Duodenal mucosa (tissue), 2 donors: ENCODE data around the gene RNU6-8.

Experiments
- H3K27ac ChIP-seq: one replicate; pipeline ENCODE4 v1.7.0; 2013; ENCODE audit warnings: low read depth, low read length
- H3K27me3 ChIP-seq, 2 donors: one replicate each; pipeline ENCODE4 v1.7.0; 2013; ENCODE audit warnings: low read length in 2 of 2, control low read depth in 1 of 2; ENCODE audit not compliant: insufficient read depth in 2 of 2, control insufficient read depth in 1 of 2
- H3K36me3 ChIP-seq, 2 donors: one replicate each; pipeline ENCODE4 v1.7.0; 2013; ENCODE audit warnings: low read length in 2 of 2, control low read depth in 1 of 2; ENCODE audit not compliant: insufficient read depth in 2 of 2, control insufficient read depth in 1 of 2
- H3K4me1 ChIP-seq, 2 donors: one replicate each; pipeline ENCODE4 v1.7.0; 2013; ENCODE audit warnings: low read length in 2 of 2, control low read depth in 1 of 2; ENCODE audit not compliant: insufficient read depth in 2 of 2, control insufficient read depth in 1 of 2
- H3K4me3 ChIP-seq, 2 donors: one replicate each; pipeline ENCODE4 v1.7.0; 2013; ENCODE audit warnings: low read length in 2 of 2, low read depth in 1 of 2
- H3K9ac ChIP-seq, 2 donors: one replicate each; pipeline ENCODE4 v1.7.0; 2013; ENCODE audit warnings: low read length in 2 of 2, low read depth in 1 of 2
- H3K9me3 ChIP-seq, 2 donors: one replicate each; pipeline ENCODE4 v1.7.0; 2013; ENCODE audit warnings: low read length in 2 of 2, control low read depth in 1 of 2; ENCODE audit not compliant: control insufficient read depth in 1 of 2

RNU6-8 gene

DNA sequence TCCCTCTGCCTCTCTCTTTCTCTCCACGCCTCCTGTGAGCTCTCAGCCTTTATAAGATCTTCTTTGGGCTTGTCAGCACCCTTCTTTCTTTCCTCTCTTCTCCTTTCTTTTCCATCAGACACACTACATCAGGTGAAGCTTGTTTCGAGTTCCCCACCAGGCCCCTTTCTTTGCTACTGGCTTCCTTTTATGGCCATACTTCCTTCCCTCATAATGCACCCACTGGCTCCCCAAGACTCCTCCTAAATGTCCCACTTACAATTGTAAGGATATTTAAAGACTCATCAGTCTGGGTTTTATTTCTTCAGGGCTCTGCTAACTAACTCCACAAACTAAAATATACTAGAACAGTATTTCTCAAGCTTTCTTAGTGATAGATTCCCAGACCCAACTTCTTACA lies 3.5 kb upstream of the RNU6-8 start:
- H3K4me3 ChIP-seq: no peak overlapping the region
- H3K9me3 ChIP-seq: no peaks in the 10 kb centered on the region
- no peaks in the 10 kb centered on the region for H3K36me3 ChIP-seq
- H3K27me3 ChIP-seq: no peaks in the 10 kb centered on the region
- no peak overlapping the region for H3K27ac ChIP-seq
- no peak overlapping the region for H3K9ac ChIP-seq
- H3K4me1 ChIP-seq: peaks cover 23 to 29% of the 10 kb centered on the region in 2 donors

DNA sequence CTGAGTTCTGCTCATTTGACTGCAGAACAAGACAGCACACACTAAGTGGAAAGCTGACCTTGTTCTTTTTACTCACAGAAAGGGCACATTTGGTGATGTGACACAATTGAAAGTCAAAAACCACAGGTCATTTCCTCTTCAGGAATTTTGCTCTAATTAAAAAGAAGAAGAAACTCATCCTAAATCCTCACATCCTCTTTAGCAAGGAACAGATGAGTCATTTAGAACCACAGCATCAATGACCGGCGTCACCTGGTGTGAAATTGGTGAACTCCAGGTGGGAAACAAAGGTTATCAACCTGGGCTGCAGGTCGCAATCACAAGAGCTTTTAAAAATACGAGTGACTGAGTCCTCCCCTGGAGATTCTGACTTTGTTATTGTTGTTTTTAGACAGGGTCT lies 2.9 kb upstream of the RNU6-8 start:
- Histone ChIP-seq H3K4me1 (peaks cover 23 to 29% of the 10 kb centered on the region in 2 donors), H3K9me3 (no peaks in the 10 kb centered on the region), H3K27me3 (no peaks in the 10 kb centered on the region), H3K27ac (no peak overlapping the region), H3K36me3 (no peaks in the 10 kb centered on the region), H3K4me3 (no peak overlapping the region), H3K9ac (no peak overlapping the region)

DNA sequence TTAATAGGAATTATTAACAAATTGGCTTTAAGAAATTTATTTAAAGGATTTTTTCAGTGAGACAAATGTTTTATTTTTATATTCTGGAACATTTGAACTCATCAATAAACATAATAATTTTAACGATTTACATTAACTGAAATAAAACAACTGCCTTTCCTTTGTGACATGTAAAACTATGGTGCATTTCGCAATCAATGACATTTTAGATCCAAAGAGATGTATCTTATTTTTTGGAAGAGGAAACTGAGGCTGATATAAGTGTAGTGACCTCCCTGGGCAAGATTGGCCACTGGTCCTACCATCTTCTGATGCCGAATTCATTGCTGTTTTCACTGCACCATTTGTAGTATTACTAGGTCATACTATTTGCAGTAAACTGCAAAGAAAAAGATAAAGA lies 2.5 kb upstream of the RNU6-8 start:
- Histone ChIP-seq H3K36me3 (no peaks in the 10 kb centered on the region), H3K4me3 (no peak overlapping the region), H3K9me3 (no peaks in the 10 kb centered on the region), H3K4me1 (peaks cover 23 to 29% of the 10 kb centered on the region in 2 donors), H3K27ac (no peak overlapping the region), H3K27me3 (no peaks in the 10 kb centered on the region), H3K9ac (no peak overlapping the region)

DNA sequence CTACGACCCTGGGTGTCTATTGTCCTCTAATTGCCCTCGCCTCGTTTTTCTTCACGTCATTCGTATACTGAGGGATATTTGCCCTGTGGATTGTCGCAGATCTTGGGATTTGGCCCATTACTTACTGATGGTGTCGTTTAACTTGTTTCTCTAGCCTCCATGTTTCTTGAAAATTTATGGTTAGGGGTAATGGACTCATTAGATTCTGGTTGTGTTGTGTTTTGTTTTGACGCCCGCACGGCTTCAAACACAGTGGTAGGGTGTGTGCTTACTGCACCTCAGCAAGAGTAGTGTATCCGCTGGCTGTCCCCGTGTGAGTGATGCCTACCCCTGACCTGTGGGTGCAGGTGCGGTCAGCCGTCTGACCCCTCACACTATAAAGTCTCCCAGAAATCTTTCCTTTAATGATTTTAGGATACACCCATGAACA lies 874 bp upstream of the RNU6-8 start:
- H3K4me1 ChIP-seq: peaks cover 23 to 29% of the 10 kb centered on the region in 2 donors
- no peaks in the 10 kb centered on the region for H3K9me3 ChIP-seq
- H3K36me3 ChIP-seq: no peaks in the 10 kb centered on the region
- H3K9ac ChIP-seq: peak overlapping the region; percentile 61 to 66
- peak overlapping the region; percentile 87 to 91 for H3K4me3 ChIP-seq
- no peaks in the 10 kb centered on the region for H3K27me3 ChIP-seq
- no peak overlapping the region for H3K27ac ChIP-seq

DNA sequence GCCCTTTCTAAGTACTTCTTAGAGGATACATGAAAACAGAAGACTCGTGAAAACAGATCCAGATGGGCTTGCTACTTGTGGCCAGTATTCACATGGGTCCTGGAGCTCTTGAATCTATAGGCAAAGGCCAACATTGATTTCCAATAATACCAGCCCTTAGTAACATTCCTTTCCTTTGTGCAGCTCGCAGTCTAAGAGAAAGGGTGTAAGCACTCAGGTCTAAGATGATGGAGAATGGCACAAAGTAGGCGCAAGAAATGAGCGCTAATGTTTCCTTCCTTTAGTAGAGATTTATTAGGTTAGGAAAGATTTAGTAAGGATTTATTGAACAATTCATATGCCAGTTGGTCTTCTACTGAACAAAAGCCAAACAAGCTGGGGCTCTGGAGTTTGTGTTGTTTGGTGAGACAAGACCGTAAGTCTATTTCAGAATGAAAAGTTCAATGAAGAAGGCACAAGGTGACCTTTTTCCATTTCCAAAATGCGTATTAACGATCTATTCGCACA lies 525 bp downstream of the RNU6-8 start:
- H3K4me3 ChIP-seq: peak overlapping the region; percentile 87 to 91
- no peaks in the 10 kb centered on the region for H3K27me3 ChIP-seq
- H3K36me3 ChIP-seq: no peaks in the 10 kb centered on the region
- peak overlapping the region; percentile 86 for H3K27ac ChIP-seq
- peak overlapping the region; percentile 23 to 66 for H3K9ac ChIP-seq
- H3K4me1 ChIP-seq: peaks cover 23 to 26% of the 10 kb centered on the region in 2 donors
- no peaks in the 10 kb centered on the region for H3K9me3 ChIP-seq

DNA sequence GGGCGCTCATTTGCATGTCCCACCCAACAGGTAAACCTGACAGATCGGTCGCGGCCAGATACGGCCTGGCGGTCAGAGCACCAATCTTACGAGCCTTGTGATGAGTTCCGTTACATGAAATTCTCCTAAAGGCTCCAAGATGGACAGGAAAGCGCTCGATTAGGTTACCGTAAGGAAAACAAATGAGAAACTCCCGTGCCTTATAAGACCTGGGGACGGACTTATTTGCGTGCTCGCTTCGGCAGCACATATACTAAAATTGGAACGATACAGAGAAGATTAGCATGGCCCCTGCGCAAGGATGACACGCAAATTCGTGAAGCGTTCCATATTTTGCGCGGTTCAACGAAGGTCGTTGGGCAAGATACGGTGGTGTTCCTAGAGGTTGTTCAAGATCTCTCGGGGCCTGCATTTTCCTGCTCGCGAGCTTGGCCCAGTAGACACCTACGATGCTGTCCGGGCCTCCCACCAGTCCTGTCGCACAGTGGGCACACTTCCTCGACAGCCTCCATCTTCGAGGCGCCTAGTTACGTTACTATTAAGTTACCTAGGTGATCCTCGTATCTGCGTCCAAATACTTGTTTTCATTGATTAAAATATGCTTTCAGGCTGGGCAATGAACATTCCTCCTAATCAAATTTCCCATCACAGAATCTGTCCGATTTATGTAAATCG lies 1.1 kb downstream of the RNU6-8 start, which contains the start of gene RNU6-7:
TSS of gene RNU6-7 (plus strand) at position 230 of the 675 bp plus-strand sequence.
- H3K4me3 ChIP-seq: peak within 1 kb of the TSS; percentile 87 to 91
- no peaks in the 10 kb centered on the region for H3K9me3 ChIP-seq
- peak within 1 kb of the TSS; percentile 86 for H3K27ac ChIP-seq
- H3K36me3 ChIP-seq: no peaks in the 10 kb centered on the region
- peak within 1 kb of the TSS; percentile 66 to 69 for H3K9ac ChIP-seq
- H3K4me1 ChIP-seq: peaks cover 23% of the 10 kb centered on the region in 2 donors
- H3K27me3 ChIP-seq: no peaks in the 10 kb centered on the region

DNA sequence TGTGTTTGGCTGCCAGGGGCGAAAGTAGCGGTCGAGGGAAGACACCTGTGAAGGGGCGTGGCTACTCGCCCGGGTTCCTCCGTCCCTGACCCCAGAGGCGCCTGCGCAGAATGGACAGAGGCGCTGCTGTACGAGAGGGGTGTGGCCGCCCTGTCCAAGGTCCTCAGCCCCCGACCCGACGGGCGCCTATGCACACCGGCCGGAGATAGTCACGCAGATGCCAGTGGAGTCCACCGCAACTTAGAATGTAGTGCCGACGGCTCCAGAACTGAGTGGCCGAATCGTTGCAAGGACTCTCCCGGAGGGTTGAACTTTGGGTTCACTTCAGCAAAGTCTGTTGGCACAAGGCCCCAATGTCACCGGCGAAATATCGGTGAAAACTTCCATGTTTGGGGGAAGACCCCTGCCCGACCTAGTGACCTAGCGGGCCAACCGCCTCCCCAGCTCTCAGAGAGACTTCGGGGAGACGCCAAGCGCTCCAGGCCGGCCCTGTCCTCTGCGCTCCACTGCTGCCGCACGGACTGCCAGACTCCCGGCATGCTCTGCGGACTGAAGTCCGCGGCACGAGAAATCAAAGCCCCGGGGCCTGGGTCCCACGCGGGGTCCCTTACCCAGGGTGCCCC lies 1.8 kb downstream of the RNU6-8 start:
- Histone ChIP-seq H3K4me3 (peak overlapping the region; percentile 87 to 91), H3K27ac (peak overlapping the region; percentile 30), H3K36me3 (no peaks in the 10 kb centered on the region), H3K9me3 (no peaks in the 10 kb centered on the region), H3K27me3 (no peaks in the 10 kb centered on the region), H3K9ac (peak overlapping the region; percentile 54 to 69), H3K4me1 (peaks cover 21 to 23% of the 10 kb centered on the region in 2 donors)

DNA sequence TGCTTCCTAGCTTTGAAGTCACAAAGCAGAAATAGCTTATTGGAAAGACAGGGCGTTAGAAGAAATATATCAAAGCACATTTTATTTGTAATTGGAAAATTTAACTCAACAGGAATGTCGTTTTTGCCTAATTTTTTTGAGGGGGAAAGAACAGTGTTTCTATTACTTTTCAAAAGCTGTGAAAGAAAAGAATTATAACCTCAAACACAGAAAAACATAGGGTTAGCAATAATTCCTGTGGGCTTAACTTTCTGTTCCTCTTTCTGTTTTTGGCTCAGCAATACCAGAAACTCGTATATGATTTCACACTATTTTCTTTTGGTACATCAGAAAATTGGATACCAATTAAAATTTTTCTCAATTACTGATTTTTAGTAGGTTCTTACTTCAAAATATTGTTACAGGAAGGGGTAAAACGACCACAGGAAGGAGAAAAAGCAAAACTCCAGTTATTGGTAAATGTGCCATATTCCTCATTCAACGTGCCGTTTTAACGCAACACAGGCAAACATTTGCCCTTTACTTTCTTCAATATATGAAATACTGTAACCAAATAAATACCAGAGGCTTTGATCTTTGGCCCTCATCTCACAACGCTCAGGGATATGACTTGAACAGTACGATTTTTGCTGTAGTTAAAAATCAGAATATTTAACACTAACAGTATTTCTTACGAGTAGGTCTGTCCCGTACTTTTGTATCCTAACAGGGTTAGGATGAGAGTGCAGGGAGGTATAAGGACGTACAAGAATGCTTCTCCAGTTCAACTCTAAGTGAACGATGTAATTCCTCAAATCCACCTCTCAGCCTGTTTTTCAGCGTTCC lies 2.5 kb downstream of the RNU6-8 start:
- H3K27me3 ChIP-seq: no peaks in the 10 kb centered on the region
- H3K4me3 ChIP-seq: peak overlapping the region; percentile 87 to 91
- H3K4me1 ChIP-seq: peaks cover 16 to 18% of the 10 kb centered on the region in 2 donors
- H3K9me3 ChIP-seq: no peaks in the 10 kb centered on the region
- no peak overlapping the region for H3K27ac ChIP-seq
- H3K36me3 ChIP-seq: no peaks in the 10 kb centered on the region
- peak overlapping the region in 1 of 2 donors; percentile 69 for H3K9ac ChIP-seq

DNA sequence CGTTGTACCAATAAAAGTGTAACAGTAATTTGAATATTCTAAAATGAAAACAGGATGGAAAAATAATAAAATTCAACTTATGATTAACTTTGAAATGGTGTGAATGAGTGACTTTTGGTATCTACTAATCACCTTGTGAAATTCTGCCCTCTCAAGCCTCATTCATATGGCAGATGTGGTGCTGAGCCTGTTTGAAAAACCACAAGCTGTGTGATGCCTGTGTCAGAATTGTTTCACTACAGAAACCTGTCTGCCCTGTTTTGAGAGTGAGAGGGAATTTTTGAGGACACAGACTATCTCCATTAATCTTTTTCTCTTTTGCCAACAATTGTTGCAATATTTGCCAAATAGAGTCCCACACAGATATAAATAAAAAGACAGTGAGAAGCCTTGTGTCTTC lies 5.2 kb downstream of the RNU6-8 start:
- no peaks in the 10 kb centered on the region for H3K9me3 ChIP-seq
- H3K36me3 ChIP-seq: no peaks in the 10 kb centered on the region
- no peaks in the 10 kb centered on the region for H3K27me3 ChIP-seq
- H3K9ac ChIP-seq: no peak overlapping the region
- no peak overlapping the region for H3K27ac ChIP-seq
- no peak overlapping the region for H3K4me3 ChIP-seq
- peaks cover 10 to 11% of the 10 kb centered on the region in 2 donors for H3K4me1 ChIP-seq

DNA sequence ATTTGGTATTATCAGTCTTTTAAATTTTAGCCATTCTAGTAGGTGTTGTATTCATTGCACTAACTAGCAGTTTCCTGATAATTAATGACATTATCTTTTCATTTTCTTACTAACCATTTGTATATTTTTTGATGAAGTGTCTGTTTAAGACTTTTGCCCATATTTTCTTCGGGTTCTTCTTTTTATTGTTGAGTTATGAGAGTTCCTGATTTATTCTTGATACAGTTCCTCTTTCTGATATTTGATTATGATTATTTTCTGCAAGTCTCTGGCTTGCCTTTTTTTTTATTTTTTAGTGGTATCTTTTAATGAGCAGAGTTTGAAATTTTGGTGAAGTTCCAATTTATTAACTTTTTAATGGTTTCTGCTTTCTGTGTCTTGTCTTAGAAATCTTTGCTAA lies 7.4 kb downstream of the RNU6-8 start:
- H3K9me3 ChIP-seq: no peaks in the 10 kb centered on the region
- no peak overlapping the region for H3K27ac ChIP-seq
- H3K4me1 ChIP-seq: no peaks in the 10 kb centered on the region
- H3K36me3 ChIP-seq: no peaks in the 10 kb centered on the region
- H3K27me3 ChIP-seq: no peaks in the 10 kb centered on the region
- H3K4me3 ChIP-seq: no peak overlapping the region
- no peak overlapping the region for H3K9ac ChIP-seq
